HG03457 (cell line): ENCODE results near the gene RNPEP.
"Not testable (repeated sequence)": the region's sequence is repeated elsewhere in the genome, so short reads cannot be mapped to it uniquely, and the experiment has no call there.

Source experiments
- ATAC-seq: cut with Tn5 transposase; IDR thresholded peaks from one replicate; pipeline ENCODE4 v1.9.1; 2021; ENCODE audit warnings: moderate number of reproducible peaks; ENCODE audit not compliant: unreplicated experiment

RNPEP gene

GRCh38 chr1:201958348-201958747, 24.1 kb upstream of the RNPEP start:
- no peak for ATAC-seq

DNA sequence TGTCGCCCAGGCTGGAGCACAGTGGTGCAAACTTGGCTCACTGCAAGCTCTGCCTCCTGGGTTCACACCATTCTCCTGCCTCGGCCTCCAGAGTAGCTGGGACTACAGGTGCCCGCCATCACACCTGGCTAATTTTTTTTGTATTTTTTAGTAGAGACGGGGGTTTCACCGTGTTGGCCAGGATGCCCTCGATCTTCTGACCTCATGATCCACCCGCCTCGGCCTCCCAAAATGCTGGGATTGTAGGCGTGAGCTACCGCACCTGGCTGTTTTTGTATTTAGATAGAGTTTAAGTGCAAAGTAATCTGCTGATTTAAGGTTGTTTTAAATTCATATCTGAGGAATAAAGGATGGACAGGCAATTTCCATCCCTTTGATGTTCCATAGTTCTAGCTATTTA, 20.1 kb upstream of the RNPEP start:
- not testable (repeated sequence) for ATAC-seq

GRCh38 chr1:201964261-201964660, 18.2 kb upstream of the RNPEP start:
- no peak for ATAC-seq

- ATAC-seq, result no peak
Observed at GRCh38 chr1:201966171-201966570, 16.3 kb upstream of the RNPEP start.

- ATAC-seq, result no peak
Observed at GRCh38 chr1:201968202-201968925, 14.1 kb upstream of the RNPEP start.

- ATAC-seq, result no peak
Observed at GRCh38 chr1:201970334-201971159, 11.9 kb upstream of the RNPEP start.

GRCh38 chr1:201982082-201982622, 296 bp upstream of the RNPEP start:
- ATAC-seq, result peak; percentile 66

DNA sequence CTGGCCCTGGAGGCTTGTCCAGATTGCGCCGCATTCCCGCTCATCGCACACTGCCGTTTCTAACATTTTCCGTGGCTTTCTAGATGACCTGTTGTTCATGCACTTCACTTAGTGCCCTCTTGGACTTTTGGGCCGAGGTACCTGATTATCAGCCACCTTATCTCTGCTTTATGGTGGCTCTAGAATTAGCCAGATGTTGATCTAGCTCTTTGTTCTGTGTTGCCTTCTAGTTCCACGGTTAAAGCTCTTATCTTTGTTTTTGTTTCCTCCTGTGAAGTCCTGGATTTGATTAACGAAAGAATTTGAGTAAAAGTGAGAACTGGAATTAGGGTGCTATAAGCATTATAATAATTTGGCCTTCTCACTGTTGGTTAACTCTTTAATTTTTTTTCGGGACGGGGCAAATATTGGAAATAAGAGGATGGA, 945 bp downstream of the RNPEP start:
- ATAC-seq, result no peak

DNA sequence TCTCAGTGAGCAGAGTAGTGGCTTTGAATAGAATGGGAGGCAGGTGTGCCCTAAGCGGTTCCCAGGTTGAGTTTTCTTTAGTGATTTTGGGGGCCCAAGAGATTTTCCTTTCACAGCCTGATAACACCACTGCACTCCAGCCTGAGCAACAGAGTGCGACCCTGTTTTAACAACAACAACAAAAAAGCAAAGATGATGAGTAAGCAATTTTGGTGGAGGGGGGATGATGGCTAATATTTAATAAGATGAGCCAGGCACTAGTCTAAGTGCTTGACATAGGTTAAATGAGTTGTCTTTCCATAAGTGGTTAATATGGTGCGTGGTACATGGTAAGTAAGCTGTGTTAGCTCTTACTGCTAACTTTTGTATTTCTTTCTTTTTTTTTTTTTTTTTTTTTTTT, 2.0 kb downstream of the RNPEP start:
- ATAC-seq, result no peak

DNA sequence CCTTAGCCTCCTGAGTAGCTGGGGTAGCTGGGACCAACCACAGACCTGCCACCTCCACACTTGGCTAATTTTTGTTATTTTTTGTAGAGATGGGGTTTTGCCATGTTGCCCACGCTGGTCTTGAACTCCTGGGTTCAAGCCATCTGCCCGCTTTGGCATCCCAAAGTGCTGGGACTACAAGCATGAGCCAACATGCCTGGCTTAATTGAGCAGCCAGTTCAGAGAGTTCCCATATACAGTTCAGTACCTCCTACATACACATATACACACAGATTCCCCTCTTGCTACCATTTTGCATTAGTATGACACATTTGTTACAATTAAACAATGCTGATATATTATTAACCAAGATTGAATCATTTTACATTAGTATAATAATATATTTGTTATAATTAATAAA, 2.9 kb downstream of the RNPEP start:
- ATAC-seq, result no peak

DNA sequence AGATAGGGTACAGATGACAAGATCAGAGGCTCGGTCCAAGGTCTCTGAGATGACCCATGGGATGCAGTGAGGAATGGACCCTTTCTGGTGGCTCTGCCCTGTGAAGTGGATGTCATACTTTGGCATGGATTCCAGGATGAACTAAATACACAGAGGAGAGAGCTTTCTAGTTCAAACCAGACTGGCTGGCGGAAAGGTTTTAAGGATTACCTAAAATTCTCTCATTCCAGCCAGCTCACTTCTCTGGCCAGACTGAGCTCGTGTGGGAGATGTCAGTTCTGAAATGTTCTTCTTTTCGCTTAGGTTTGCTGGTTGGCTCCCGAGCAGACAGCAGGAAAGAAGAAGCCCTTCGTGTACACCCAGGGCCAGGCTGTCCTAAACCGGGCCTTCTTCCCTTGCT, 6.2 kb downstream of the RNPEP start:
- no peak for ATAC-seq

DNA sequence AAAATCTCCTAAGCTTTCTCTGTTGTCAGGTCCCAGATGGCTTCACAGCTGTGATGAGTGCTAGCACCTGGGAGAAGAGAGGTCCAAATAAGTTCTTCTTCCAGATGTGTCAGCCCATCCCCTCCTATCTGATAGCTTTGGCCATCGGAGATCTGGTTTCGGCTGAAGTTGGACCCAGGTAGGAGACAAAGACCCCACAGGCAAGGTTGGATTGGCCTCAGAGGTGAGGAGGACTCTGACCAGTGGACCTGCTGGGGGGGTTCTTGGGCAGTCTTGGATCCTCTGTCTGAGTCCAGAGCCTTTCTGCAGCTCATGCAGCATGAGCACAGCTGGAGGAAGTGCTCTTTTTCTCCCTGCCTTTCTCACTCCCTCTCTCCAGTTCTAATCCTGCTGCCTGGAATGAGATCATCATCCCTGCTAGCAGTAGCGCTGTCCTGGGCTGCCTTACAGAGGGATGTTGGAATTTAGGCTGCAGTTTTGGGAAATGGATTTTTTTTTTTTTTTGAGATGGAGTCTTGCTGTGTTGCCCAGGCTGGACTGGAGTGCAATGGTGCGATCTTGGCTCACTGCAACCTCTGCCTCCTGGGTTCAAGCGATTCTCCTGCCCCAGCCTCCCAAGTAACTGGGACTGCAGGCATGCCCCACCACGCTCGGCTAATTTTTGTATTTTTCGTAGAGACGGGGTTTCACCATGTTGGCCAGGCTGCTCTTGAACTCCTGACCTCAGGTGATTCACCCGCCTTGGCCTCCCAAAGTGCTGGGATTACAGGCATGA, 7.1 kb downstream of the RNPEP start:
- ATAC-seq, result no peak

GRCh38 chr1:201990427-201990826, 8.0 kb downstream of the RNPEP start:
- ATAC-seq, result no peak

DNA sequence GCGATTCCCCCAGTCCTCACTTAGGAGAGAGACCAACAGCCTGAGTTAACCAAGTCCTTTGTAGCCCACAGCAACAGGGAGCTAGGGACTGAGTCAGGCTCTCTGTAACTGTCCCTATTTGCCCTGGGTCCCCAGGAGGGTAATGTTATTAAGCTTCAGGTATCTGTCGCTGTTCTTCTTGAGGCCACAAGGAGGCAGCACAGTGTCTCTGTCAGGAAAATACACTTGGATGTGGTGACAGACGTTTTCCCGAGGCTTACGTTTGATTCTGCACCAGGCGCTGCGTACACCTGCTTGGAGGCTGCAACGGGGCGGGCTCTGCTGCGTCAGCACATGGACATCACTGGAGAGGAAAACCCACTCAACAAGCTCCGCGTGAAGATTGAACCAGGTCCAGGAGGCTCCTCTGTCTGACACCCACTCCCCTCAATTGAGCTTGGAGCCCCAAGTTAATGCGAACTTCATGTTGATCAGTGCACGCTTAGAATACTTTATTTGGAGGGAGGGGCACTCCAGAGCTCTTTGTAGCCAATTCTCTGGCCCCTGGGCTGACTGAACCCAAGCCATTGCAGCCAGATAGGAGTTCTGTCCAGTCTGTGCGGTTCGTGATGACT, 17.3 kb downstream of the RNPEP start:
- ATAC-seq, result no peak

GRCh38 chr1:202002507-202002906, 20.1 kb downstream of the RNPEP start:
- ATAC-seq, result no peak

DNA sequence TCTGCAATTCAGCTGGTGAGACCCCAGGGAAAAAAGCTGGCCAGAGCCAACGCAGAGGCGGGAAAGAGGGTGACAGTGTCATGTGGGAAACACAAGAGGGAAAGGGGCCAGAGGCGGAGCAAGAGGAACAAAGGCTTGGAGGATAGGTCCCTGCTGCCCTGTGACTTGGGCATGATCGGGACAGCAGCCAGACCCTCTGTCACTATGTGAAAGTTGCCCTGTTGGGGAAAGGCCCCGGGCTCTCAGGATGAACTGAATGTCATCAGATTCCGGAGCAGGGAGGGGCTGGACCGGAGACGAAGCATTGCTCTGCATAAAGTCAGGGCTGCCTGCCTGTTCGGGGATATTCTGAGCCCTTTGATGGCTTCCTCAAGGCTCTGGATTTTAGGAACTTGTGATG, 22.3 kb downstream of the RNPEP start:
- no peak for ATAC-seq

- ATAC-seq, result no peak
Observed at GRCh38 chr1:202005958-202006357, 23.5 kb downstream of the RNPEP start.

DNA sequence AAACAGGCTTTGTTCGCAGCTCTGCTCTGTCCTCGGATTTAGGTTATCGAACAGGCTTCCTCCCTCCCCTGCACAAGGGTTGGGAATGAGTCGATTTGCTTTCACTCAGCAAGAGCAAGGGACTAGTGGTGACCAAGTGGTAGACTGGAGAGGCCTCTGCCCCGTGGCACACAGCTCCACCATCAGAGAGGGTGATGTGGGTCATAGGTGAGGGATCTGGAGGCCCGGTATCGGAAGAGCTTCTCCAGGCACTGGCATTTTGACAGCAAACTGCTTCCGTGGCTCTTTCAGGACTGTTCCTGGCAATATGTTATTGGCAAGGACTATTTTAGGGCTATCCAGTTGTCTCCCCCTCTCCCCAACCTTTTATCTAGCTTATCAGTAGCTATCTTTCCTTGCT, 24.9 kb downstream of the RNPEP start:
- no peak for ATAC-seq

DNA sequence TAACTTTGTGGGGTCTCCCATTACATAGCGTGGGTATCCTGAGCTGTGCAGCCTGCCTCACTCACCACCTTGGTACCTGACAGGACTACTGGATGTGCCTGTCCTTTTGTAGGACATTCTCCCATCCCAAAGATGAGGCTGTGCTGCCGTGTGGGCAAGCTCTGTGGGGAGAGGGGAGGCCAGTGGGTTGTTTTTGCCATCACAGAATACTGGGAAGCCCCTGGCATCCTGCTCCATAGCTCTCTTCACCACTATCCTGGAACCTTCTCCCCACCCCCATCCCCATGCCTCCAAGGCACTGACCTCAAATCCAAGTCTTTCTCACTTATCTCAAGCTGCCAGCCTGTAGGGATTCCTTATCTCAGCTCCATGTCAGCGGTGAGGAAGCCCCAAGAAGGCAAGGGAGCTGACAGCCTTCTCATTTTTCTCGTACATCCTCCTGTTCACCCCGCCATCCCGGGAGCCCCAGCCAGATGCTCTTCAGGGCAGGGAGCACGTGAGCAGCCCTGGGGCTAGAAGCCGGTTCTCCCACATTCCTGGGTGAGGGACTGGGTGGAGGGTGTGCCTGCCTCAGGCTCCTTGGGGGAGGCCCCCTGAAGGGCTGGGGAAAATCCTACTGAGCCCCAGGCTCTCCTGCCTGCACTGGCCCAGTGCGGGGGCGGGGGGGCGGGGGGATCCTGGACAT, 25.5 kb downstream of the RNPEP start:
- ATAC-seq, result no peak
